Fibroblast of the conjunctiva (primary cell): ENCODE measurements around the gene NEUROD6.

Source experiments
- DNase-seq: peaks from one replicate; pipeline ENCODE4 v3.0.0-alpha.2; 2010; ENCODE audit warnings: low read depth

The NEUROD6 gene

GRCh38 chr7:31333291-31333690, 7.2 kb downstream of the NEUROD6 start:
- no peak for DNase-seq

GRCh38 chr7:31327071-31327470, 13.5 kb downstream of the NEUROD6 start:
- no peak for DNase-seq

GRCh38 chr7:31326416-31326815, 14.1 kb downstream of the NEUROD6 start:
- no peak for DNase-seq

DNA sequence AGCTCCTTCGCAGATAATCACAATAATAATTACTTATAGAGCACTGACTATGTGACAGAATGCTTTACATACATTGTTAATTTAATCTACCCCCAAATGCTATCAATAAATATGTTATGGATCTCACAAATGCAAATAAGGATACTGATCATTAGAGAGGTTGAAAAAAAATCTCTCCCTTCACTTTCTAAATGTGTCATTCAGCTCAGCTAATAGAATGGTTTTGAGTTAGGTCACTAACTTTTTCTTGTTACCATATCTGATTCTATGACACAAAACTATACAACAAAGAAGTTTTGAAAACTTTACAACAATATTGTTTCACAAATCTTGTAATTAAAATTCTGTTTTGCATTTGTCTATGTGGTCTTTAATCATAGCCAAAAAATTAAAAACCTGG, 17.4 kb downstream of the NEUROD6 start:
- no peak for DNase-seq

GRCh38 chr7:31320675-31321074, 19.9 kb downstream of the NEUROD6 start:
- DNase-seq = no peak

GRCh38 chr7:31318313-31318712, 22.2 kb downstream of the NEUROD6 start:
- no peak for DNase-seq

DNA sequence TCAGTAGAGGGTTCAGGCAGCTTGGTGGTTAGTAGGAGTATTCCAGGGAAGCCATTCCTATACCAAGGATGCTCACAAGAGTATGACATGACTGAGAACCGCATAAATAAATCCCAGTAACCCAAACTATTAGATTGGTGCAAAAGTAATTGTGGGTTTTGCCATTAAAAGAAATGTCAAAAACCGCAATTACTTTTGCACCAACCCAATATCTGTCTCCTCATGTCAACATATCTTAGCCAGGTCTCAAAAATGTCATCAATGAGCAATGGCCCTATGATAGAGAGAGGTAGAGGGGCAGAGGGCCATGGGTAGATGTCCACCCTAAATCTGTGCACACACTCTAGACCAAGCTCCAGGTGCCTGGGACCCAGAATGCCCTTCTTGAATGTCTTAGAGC, 23.6 kb downstream of the NEUROD6 start:
- no peak for DNase-seq

GRCh38 chr7:31315758-31316157, 24.8 kb downstream of the NEUROD6 start:
- DNase-seq = no peak

DNA sequence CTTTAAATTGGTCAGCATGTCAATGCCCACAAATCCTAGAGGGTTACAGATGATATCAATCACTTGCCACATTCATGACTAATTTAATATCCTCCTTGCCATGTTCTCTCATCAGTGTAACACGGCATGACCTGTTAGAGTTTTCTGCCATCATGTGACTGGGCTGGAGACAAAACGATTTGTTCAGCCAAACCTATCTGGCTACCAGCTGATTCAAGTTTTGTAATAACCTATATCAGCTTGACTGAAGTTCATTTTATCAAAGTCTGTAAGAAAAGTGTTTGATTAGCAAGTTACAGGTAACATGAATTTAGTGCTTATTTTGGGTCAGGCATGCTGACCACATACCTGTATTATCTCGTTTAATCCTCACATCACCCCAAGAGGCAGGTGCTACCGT, 25.7 kb downstream of the NEUROD6 start:
- no peak for DNase-seq

- no peak for DNase-seq
Measured at GRCh38 chr7:31312889-31313288, 27.6 kb downstream of the NEUROD6 start.

DNA sequence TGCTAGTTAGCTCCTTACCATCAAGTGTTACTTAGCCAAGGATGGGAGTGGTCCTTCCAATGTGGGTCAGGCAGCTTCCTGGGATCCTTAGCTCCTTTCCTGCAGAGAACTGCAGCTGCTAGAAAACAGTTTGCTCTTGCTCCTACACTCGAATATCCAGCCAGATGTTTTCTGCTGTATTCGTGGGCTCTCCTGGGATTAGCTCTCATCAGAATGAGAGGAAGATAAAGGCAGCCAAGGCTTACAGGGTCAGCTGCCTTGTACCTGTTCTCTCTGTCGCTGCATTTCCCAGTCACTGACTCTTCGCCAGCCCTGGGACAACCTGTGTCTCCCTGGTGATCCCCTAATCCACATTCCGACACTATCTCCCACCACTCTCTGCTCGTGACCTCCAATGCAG, 29.0 kb downstream of the NEUROD6 start:
- no peak for DNase-seq

DNA sequence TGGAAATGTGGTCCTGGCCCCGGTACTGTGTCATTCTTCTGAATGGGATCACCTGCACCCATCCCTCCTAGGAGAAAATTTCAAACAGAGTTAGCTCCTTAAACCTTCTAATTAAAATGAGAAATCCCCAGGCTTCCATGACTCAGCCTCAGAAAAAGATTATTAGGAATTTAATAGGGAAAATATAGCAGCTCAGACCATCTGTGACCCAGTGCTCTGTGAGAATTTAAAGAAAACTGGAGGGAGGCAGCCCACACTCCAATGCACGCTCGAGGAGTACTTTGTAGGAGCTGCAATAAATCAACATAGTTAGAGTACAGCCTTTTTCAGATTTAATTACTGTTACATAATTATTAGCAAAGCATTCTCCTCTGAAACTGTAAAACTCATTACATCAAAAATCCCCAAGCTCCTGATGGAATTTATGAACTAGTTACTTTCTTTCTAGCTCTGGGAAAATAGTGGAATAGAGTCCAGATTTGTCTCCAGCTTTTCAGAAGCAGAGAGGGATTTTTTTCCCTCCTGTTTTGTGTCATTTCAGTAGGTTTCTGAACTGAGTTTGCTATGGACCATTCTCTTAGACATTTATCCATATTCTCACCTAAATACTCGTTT, 30.1 kb downstream of the NEUROD6 start:
- DNase-seq = no peak

DNA sequence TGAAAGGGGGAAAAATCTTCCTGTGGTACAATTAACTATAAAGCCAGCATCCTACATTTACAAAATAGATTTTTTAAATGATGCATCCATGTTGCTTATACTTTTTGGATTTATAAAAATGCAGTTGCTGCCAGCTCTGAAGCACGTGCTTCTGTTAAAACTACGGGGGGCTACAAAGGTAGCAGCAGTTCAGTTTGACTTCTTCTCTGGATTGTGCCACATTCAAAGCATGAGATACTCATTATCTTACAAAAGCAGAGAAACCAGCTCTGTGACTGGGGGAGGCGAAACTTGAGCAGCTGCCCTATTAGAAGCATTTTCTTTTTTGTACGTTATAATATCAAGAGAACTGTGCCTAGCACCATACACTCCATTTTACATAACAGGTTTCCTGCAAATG, 31.1 kb downstream of the NEUROD6 start:
- no peak for DNase-seq

GRCh38 chr7:31308652-31309051, 31.9 kb downstream of the NEUROD6 start:
- no peak for DNase-seq

DNA sequence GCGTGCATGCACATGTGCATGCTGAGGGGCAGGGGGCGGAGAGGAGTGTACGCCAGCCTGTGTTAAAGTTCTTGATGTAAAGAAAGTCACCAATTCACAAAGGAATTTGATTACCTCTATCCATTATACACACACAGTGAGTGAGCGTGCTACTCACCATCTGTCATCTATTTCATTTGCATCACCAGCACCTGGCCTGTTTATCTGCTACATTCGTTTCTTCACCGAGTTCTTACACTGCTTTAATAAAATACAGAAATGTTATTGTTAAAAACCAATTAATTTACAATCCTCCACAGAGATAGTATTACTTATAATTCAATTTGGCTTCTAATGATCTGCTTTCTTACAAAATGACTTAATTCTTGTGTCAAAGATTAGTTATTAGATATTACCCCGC, 32.6 kb downstream of the NEUROD6 start:
- DNase-seq = no peak

GRCh38 chr7:31305260-31305659, 35.3 kb downstream of the NEUROD6 start:
- DNase-seq = no peak

- no peak for DNase-seq
Measured at GRCh38 chr7:31304446-31304845, 36.1 kb downstream of the NEUROD6 start.

DNA sequence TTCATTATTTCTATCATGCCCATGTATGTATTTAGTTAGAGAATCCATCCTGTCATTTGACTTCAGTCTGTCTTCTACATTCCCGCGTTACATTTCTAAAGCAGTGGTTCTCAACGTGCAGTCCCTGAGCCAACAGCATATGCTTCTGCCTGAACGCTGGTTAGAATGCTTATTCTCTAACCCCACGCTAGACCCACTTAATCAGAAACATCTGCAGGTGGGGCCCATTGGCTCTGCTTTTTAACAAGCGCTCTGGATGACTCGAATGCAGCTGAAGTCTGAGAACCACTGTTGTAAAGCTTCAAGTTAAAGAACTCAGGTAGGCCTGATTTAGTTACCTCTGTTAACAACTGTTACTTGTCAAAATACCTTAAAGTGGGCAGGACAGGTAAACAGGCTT, 38.2 kb downstream of the NEUROD6 start:
- DNase-seq = no peak

DNA sequence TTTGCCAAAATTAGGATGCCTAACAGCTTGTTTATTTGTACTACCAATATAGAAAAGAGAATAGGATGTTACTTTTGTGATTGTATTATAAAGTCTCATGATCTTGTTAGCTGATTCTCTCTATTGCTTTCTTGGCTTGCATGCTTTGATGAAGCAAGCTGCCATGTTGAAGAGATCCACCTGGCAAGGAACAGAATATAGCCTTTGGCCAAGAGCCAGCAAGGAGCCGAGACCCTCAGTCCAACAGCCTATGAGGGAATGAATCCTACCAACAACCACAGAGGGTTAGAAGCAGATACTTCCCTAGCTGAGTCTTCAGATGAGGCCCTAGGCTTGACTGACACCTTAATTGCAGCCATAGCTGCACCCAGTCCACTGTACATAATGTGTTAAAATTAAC, 41.2 kb downstream of the NEUROD6 start:
- no peak for DNase-seq

DNA sequence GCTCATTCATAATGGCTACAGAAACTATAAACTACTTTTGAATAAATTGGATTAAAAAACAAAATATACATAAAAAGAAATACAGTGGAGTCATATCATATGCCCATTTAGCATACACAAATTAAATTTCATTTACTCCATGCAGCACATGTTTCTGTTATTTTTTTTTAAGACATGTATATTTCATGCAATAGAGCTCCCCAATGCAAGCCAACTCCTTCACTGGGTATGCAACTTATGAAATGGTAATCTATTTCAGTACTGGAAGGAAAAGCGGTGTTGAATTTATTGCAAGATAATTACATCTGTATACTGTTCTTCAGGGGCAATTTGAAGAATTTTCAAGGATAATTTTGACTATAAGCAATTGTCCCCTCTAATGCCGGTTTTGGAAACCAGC, 49.9 kb downstream of the NEUROD6 start:
- no peak for DNase-seq
